SK-N-SH (cell line): Measurements from ENCODE around the gene LRRC49. TPM values are rescaled to one million over a fixed set of nuclear protein-coding genes. Genes with fewer than 3 reads are reported as not detected.

Experiments
- CTCF ChIA-PET: fragments of 300-600, 350-600 bp; formaldehyde crosslinking; extraction: SDS; loops from one replicate; lab custom pipeline; 2021; lab: Yijun Ruan, JAX
- POLR2A ChIA-PET: fragments of 350-600 bp; sonication (Branson Sonifier 250); formaldehyde crosslinking; extraction: SDS; loops from one replicate; lab custom pipeline; 2020; ENCODE audit warnings: antibody characterized with exemption, inconsistent platforms; lab: Yijun Ruan, JAX
- DNase-seq: peaks from one replicate; pipeline ENCODE4 v3.0.0; 2012
- H2AFZ ChIP-seq: fragments of 200-600 bp; sonication (generic); 2 replicates; pipeline ENCODE4 v1.8.1; 2016; ENCODE audit warnings: antibody characterized with exemption, mild to moderate bottlenecking, low read depth
- H3F3A ChIP-seq: fragments of 200-600 bp; sonication (generic); replicated peaks from 2 replicates; pipeline ENCODE3; 2016; ENCODE audit warnings: antibody characterized with exemption, mild to moderate bottlenecking; ENCODE audit not compliant: insufficient read depth
- H3K27ac ChIP-seq, 2 experiments: fragments of 200-500 bp in 1 of 2; fragments of 200-600 bp in 1 of 2; sonication (Bioruptor generic) in 1 of 2; sonication (generic), shearing (Covaris generic) in 1 of 2; 2 replicates each; pipeline versions ENCODE4 v1.5.1 to v1.6.1; 2014 to 2016; ENCODE audit warnings: low read depth in 2 of 2, inconsistent platforms in 1 of 2, low read length in 1 of 2, mild to moderate bottlenecking in 1 of 2, mixed read lengths in 1 of 2
- H3K27me3 ChIP-seq: fragments of 200-600 bp; sonication (generic), shearing (Covaris generic); 2 replicates; pipeline ENCODE4 v1.6.1; 2016; ENCODE audit warnings: mixed run types; ENCODE audit not compliant: insufficient read depth
- H3K36me3 ChIP-seq, 2 experiments: fragments of 200-500 bp in 1 of 2; fragments of 200-600 bp in 1 of 2; sonication (Bioruptor generic) in 1 of 2; sonication (generic) in 1 of 2; replicated peaks in 1 of 2; 2 replicates each; pipeline versions ENCODE3 to v1.5.1; 2014 to 2016; ENCODE audit warnings: low read length in 1 of 2, mild to moderate bottlenecking in 1 of 2; ENCODE audit not compliant: insufficient read depth in 2 of 2, control insufficient read depth in 1 of 2
- H3K4me1 ChIP-seq, 2 experiments: fragments of 200-500 bp in 1 of 2; fragments of 200-600 bp in 1 of 2; sonication (Bioruptor generic) in 1 of 2; sonication (generic), shearing (Covaris generic) in 1 of 2; 2 replicates each; pipeline versions ENCODE4 v1.5.1 to v1.6.1; 2014 to 2016; ENCODE audit warnings: low read depth in 1 of 2, low read length in 1 of 2, mixed run types in 1 of 2; ENCODE audit not compliant: insufficient read depth in 2 of 2, control insufficient read depth in 1 of 2
- H3K4me2 ChIP-seq: fragments of 200-600 bp; sonication (generic), shearing (Covaris generic); 2 replicates; pipeline ENCODE4 v1.6.1; 2017; ENCODE audit warnings: mixed run types
- H3K4me3 ChIP-seq, 2 experiments: fragments of 200-500 bp in 1 of 2; fragments of 200-600 bp in 1 of 2; sonication (Bioruptor generic) in 1 of 2; sonication (generic), shearing (Covaris generic) in 1 of 2; 2 replicates each; pipeline versions ENCODE4 v1.5.1 to v1.8.1; 2014 to 2016; ENCODE audit warnings: low read depth in 2 of 2, inconsistent platforms in 1 of 2, low read length in 1 of 2, mild to moderate bottlenecking in 1 of 2, mixed read lengths in 1 of 2, moderate library complexity in 1 of 2
- H3K79me2 ChIP-seq: fragments of 200-600 bp; sonication (generic); 2 replicates; pipeline ENCODE4 v1.8.1; 2017; ENCODE audit warnings: mild to moderate bottlenecking; ENCODE audit not compliant: insufficient read depth
- H3K9ac ChIP-seq: fragments of 200-600 bp; sonication (generic); 2 replicates; pipeline ENCODE4 v1.6.1; 2017; ENCODE audit warnings: mixed run types
- H3K9me2 ChIP-seq: fragments of 200-600 bp; sonication (generic); 2 replicates; pipeline ENCODE4 v1.6.1; 2017; ENCODE audit warnings: mixed run types
- H3K9me3 ChIP-seq: fragments of 200-600 bp; sonication (generic); 2 replicates; pipeline ENCODE4 v1.6.1; 2017; ENCODE audit warnings: mixed run types, mild to moderate bottlenecking, moderate library complexity
- H4K20me1 ChIP-seq: fragments of 200-600 bp; sonication (generic); 2 replicates; pipeline ENCODE4 v1.6.1; 2017; ENCODE audit warnings: mild to moderate bottlenecking, mixed run types; ENCODE audit not compliant: insufficient read depth
- ELF1 ChIP-seq: IDR thresholded peaks from 2 replicates; pipeline ENCODE4 v1.4.0; 2012
- EP300 ChIP-seq, 2 experiments: IDR thresholded peaks; 2 replicates each; pipeline versions ENCODE4 v1.4.0 to v1.6.1; 2012; ENCODE audit warnings: borderline replicate concordance in 1 of 2, low read depth in 1 of 2, low read length in 1 of 2
- EZH2phosphoT487 ChIP-seq: fragments of 200-600 bp; sonication (generic); IDR thresholded peaks from 2 replicates; pipeline ENCODE4 v1.6.1; 2017; ENCODE audit warnings: low read depth, mixed run types, mild to moderate bottlenecking, antibody characterized with exemption, moderate library complexity, borderline replicate concordance
- FOSL2 ChIP-seq: IDR thresholded peaks from 2 replicates; pipeline ENCODE4 v1.4.0; 2012; ENCODE audit warnings: low read depth, mild to moderate bottlenecking, moderate library complexity, borderline replicate concordance
- FOXM1 ChIP-seq: IDR thresholded peaks from 2 replicates; pipeline ENCODE4 v1.4.0; 2012; ENCODE audit warnings: low read depth, mild to moderate bottlenecking
- JUND ChIP-seq: IDR thresholded peaks from 2 replicates; pipeline ENCODE4 v1.4.0; 2012
- MXI1 ChIP-seq: IDR thresholded peaks from 2 replicates; pipeline ENCODE4 v1.6.1; 2012; ENCODE audit warnings: mild to moderate bottlenecking, low read depth, low read length, improper control_type of control experiment
- NFIC ChIP-seq: IDR thresholded peaks from 2 replicates; pipeline ENCODE4 v1.4.0; 2012; ENCODE audit warnings: borderline replicate concordance
- NRF1 ChIP-seq: IDR thresholded peaks from 2 replicates; pipeline ENCODE4 v1.6.1; 2012; ENCODE audit warnings: low read depth, mild to moderate bottlenecking, low read length
- POLR2AphosphoS5 ChIP-seq: IDR thresholded peaks from 2 replicates; pipeline ENCODE4 v1.6.1; 2012; ENCODE audit warnings: low read depth, low read length
- RFX5 ChIP-seq: IDR thresholded peaks from 2 replicates; pipeline ENCODE4 v1.6.1; 2012; ENCODE audit warnings: mild to moderate bottlenecking, improper control_type of control experiment, low read length
- TCF12 ChIP-seq: IDR thresholded peaks from 2 replicates; pipeline ENCODE4 v1.4.0; 2012
- TEAD4 ChIP-seq: IDR thresholded peaks from 2 replicates; pipeline ENCODE4 v1.4.0; 2012; ENCODE audit warnings: mild to moderate bottlenecking, borderline replicate concordance; ENCODE audit not compliant: insufficient read depth
- WGBS: methylation state at CpG from one replicate; pipeline ENCODE4 v1.1.6; 2017; ENCODE audit warnings: low lambda C conversion rate; 5-methylcytosine and 5-hydroxymethylcytosine counted together
- polyA plus RNA-seq, 3 experiments: library from polyadenylated mRNA; depleted of rRNA; stranded (reverse); fragments of >200 nt; gene quantifications; 2 replicates each; pipeline ENCODE4 v1.2.3, GENCODE V29; 2012
- TF ChIP-seq, protein P1 (sequence below): fragments of 150-350 bp; IDR thresholded peaks from 2 replicates; pipeline ENCODE4 v1.6.1; 2017; ENCODE audit warnings: antibody characterized with exemption, low read length, low read depth, borderline replicate concordance
- TF ChIP-seq, protein P2 (sequence below): IDR thresholded peaks from 2 replicates; pipeline ENCODE4 v1.4.0; 2012; ENCODE audit warnings: low read depth
- TF ChIP-seq, protein P3 (sequence below): fragments of 200-600 bp; sonication (generic); IDR thresholded peaks from 2 replicates; pipeline ENCODE4 v1.6.1; 2017; ENCODE audit warnings: antibody characterized with exemption, mild to moderate bottlenecking, moderate library complexity
- TF ChIP-seq, protein P4 (sequence below): IDR thresholded peaks from 2 replicates; pipeline ENCODE4; 2012
- TF ChIP-seq, protein P5 (sequence below): IDR thresholded peaks from 2 replicates; pipeline ENCODE4 v1.6.1; 2012; ENCODE audit warnings: mild to moderate bottlenecking, low read depth, low read length, moderate library complexity

The LRRC49 gene
- polyA plus RNA-seq, 1 of the 3 experiments (the other 2 are of a cell fraction): 7.2 TPM

DNA sequence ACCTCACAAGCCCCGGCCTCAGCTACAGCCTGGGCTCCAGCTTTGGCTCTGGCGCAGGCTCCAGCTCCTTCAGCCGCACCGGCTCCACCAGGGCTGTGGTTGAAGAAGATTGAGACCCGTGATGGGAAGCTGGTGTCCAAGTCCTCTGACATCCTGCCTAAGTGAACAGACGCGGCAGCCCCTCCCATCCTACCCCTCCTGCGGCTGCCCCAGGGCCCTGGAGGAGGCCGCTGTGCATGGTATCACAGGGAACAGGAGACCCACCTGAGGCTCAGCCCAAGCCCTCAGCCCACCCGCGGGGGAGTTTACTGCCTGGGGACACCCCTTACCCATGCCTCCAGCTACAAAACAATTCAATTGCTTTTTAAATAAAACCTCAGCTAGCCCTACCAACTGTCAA, 32.6 kb upstream of the LRRC49 start:
- H3K9me3 ChIP-seq: no peaks in the 10 kb centered on the region
- H3K79me2 ChIP-seq: 0 out of 2 replicates have a peak, but pooled peaks cover under 1% of the 10 kb centered on the region
- no peak overlapping the region for H3K4me3 ChIP-seq
- no peak overlapping the region for H3K9ac ChIP-seq
- H3F3A ChIP-seq: peaks cover 46% of the 10 kb centered on the region
- WGBS: 96% methylated on average over 6 of the region's 11 CpGs
- H4K20me1 ChIP-seq: no peaks in the 10 kb centered on the region
- ChIA-PET POLR2A (interaction anchor here (1.3 kb wide), 1 partner anchor 9 kb away, joined by 3 read pairs; no protein-coding TSS in a partner anchor), CTCF (interaction anchor here (0.8 to 4.5 kb wide), 3 partner anchors 14 to 48 kb away, joined by 3 to 25 read pairs (median 3); no protein-coding TSS in a partner anchor)
- H2AFZ ChIP-seq: no peak overlapping the region
- no peaks in the 10 kb centered on the region for H3K27me3 ChIP-seq
- no peak overlapping the region for H3K4me2 ChIP-seq
- TF ChIP-seq FOSL2: no peak
- no peaks in the 10 kb centered on the region for H3K36me3 ChIP-seq
- H3K27ac ChIP-seq: no peak overlapping the region
- H3K9me2 ChIP-seq: no peaks in the 10 kb centered on the region
- DNase-seq: no peak
- H3K4me1 ChIP-seq: peaks cover 0 to 37% of the 10 kb centered on the region in 2 experiments

DNA sequence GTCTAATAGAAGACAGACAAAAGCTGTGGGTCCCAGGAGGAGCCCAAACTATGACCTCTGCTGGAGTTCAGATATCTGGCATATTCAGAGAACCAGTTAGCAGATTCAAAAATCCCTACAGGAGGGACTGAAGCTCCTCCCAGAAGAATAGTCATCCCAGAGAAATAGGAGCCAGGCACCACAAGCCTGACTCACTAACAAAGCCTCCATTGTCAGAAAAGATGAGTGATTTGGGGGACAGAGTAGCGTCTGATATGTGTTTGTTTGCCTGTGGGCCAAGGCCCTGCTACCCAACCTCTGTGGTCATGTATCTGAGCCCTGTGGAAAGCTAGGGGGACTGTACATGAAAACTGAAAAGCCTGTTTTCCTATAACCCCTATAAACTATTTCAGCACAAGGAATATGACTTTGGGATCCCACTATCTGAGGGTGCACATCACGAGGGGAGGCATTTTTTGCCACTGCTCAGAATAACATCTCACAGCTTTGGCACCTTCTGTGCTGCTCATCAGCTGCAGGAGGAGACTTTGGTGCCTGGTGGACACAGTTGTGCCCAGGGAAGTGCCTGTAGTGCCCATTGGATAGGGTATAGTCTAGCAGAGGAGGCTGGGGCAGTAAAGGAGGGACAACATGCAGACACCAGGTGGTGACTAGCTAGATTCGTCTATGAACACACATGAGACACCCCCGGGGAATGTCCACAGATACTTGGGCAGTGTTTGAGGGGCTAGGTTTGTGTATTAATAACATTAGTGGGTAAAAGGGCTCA, 29.0 kb upstream of the LRRC49 start:
- H3K79me2 ChIP-seq: no peaks in the 10 kb centered on the region
- WGBS: 32% methylated on average over 4 of the region's 4 CpGs
- H4K20me1 ChIP-seq: no peaks in the 10 kb centered on the region
- no peaks in the 10 kb centered on the region for H3K9me2 ChIP-seq
- H3F3A ChIP-seq: peaks cover 18% of the 10 kb centered on the region
- H2AFZ ChIP-seq: no peak overlapping the region
- peak overlapping the region; percentile 48 to 93 for H3K27ac ChIP-seq
- H3K4me3 ChIP-seq: no peak overlapping the region
- DNase-seq: no peak
- no peaks in the 10 kb centered on the region for H3K27me3 ChIP-seq
- H3K4me2 ChIP-seq: peak overlapping the region; percentile 33
- H3K9ac ChIP-seq: peak overlapping the region; percentile 46; the same call in 1 of the 2 replicates
- H3K9me3 ChIP-seq: no peaks in the 10 kb centered on the region
- ChIA-PET CTCF (interaction anchor here (1.4 to 2.2 kb wide), 3 partner anchors 11 to 51 kb away, joined by 6 to 8 read pairs (median 7); no protein-coding TSS in a partner anchor), POLR2A (no interaction called here)
- peaks cover 17 to 26% of the 10 kb centered on the region in 2 experiments for H3K4me1 ChIP-seq
- H3K36me3 ChIP-seq: no peaks in the 10 kb centered on the region
- TF ChIP-seq, protein P1, sequence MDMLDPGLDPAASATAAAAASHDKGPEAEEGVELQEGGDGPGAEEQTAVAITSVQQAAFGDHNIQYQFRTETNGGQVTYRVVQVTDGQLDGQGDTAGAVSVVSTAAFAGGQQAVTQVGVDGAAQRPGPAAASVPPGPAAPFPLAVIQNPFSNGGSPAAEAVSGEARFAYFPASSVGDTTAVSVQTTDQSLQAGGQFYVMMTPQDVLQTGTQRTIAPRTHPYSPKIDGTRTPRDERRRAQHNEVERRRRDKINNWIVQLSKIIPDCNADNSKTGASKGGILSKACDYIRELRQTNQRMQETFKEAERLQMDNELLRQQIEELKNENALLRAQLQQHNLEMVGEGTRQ: no peak
- TF ChIP-seq EP300 (IDR thresholded peaks at IDR 0.05; ENCODE audit: borderline replicate concordance in 1 of 2, low read depth in 1 of 2, low read length in 1 of 2) (peak in 1 of 2 experiments; percentile 76; a peak in 1 of 4 replicates), MXI1 (no peak), TEAD4 (peak; percentile 16; the same call in 1 of the 2 replicates), EZH2phosphoT487 (no peak), ELF1 (no peak), RFX5 (no peak), NFIC (peak; percentile 39), FOSL2 (peak; percentile 81), TCF12 (peak; percentile 45), POLR2AphosphoS5 (peak; percentile 45; the same call in 1 of the 2 replicates), FOXM1 (no peak), JUND (peak; percentile 72), NRF1 (no peak)
- TF ChIP-seq, protein P2, sequence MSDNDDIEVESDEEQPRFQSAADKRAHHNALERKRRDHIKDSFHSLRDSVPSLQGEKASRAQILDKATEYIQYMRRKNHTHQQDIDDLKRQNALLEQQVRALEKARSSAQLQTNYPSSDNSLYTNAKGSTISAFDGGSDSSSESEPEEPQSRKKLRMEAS: peak; percentile 48
- TF ChIP-seq, protein P3, sequence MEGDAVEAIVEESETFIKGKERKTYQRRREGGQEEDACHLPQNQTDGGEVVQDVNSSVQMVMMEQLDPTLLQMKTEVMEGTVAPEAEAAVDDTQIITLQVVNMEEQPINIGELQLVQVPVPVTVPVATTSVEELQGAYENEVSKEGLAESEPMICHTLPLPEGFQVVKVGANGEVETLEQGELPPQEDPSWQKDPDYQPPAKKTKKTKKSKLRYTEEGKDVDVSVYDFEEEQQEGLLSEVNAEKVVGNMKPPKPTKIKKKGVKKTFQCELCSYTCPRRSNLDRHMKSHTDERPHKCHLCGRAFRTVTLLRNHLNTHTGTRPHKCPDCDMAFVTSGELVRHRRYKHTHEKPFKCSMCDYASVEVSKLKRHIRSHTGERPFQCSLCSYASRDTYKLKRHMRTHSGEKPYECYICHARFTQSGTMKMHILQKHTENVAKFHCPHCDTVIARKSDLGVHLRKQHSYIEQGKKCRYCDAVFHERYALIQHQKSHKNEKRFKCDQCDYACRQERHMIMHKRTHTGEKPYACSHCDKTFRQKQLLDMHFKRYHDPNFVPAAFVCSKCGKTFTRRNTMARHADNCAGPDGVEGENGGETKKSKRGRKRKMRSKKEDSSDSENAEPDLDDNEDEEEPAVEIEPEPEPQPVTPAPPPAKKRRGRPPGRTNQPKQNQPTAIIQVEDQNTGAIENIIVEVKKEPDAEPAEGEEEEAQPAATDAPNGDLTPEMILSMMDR: no peak; the same call in 1 of the 2 replicates
- TF ChIP-seq, protein P4, sequence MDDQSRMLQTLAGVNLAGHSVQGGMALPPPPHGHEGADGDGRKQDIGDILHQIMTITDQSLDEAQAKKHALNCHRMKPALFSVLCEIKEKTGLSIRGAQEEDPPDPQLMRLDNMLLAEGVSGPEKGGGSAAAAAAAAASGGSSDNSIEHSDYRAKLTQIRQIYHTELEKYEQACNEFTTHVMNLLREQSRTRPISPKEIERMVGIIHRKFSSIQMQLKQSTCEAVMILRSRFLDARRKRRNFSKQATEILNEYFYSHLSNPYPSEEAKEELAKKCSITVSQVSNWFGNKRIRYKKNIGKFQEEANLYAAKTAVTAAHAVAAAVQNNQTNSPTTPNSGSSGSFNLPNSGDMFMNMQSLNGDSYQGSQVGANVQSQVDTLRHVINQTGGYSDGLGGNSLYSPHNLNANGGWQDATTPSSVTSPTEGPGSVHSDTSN: peak; percentile 96
- TF ChIP-seq, protein P5, sequence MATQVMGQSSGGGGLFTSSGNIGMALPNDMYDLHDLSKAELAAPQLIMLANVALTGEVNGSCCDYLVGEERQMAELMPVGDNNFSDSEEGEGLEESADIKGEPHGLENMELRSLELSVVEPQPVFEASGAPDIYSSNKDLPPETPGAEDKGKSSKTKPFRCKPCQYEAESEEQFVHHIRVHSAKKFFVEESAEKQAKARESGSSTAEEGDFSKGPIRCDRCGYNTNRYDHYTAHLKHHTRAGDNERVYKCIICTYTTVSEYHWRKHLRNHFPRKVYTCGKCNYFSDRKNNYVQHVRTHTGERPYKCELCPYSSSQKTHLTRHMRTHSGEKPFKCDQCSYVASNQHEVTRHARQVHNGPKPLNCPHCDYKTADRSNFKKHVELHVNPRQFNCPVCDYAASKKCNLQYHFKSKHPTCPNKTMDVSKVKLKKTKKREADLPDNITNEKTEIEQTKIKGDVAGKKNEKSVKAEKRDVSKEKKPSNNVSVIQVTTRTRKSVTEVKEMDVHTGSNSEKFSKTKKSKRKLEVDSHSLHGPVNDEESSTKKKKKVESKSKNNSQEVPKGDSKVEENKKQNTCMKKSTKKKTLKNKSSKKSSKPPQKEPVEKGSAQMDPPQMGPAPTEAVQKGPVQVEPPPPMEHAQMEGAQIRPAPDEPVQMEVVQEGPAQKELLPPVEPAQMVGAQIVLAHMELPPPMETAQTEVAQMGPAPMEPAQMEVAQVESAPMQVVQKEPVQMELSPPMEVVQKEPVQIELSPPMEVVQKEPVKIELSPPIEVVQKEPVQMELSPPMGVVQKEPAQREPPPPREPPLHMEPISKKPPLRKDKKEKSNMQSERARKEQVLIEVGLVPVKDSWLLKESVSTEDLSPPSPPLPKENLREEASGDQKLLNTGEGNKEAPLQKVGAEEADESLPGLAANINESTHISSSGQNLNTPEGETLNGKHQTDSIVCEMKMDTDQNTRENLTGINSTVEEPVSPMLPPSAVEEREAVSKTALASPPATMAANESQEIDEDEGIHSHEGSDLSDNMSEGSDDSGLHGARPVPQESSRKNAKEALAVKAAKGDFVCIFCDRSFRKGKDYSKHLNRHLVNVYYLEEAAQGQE: 0 out of 2 replicates have a peak, but pooled peaks have one; percentile 26
